HCT116 (cell line): Measurements from ENCODE around the gene CCNYL1.

Experiments used
- ATF3 ChIP-seq: IDR thresholded peaks from 2 replicates; pipeline ENCODE4 v1.6.1; 2012
- CBX3 ChIP-seq: IDR thresholded peaks from 2 replicates; pipeline ENCODE4 v1.6.1; 2012; ENCODE audit warnings: low read depth
- CTCF ChIP-seq, 3 experiments: fragments of 200-600 bp in 1 of 3; sonication (generic) in 1 of 3; IDR thresholded peaks in 2 of 3; conservative IDR thresholded peaks in 1 of 3; 2 replicates each; pipeline ENCODE4 v1.5.1; 2012 to 2017; ENCODE audit warnings: low read depth in 2 of 3, low read length in 2 of 3, antibody characterized with exemption in 1 of 3, borderline replicate concordance in 1 of 3, control low read depth in 1 of 3, mild to moderate bottlenecking in 1 of 3, mixed read lengths in 1 of 3, mixed run types in 1 of 3, moderate library complexity in 1 of 3; ENCODE audit not compliant: insufficient read depth in 1 of 3
- EZH2 ChIP-seq: fragments of 200-600 bp; sonication (generic); IDR thresholded peaks from 2 replicates; pipeline ENCODE4 v1.6.1; 2017; ENCODE audit warnings: antibody characterized with exemption, mixed run types
- EZH2phosphoT487 ChIP-seq: fragments of 200-600 bp; IDR thresholded peaks from 2 replicates; pipeline ENCODE4 v1.6.1; 2018; ENCODE audit warnings: antibody characterized with exemption, borderline replicate concordance
- POLR2A ChIP-seq: IDR thresholded peaks from 2 replicates; pipeline ENCODE4 v1.7.0; 2011; ENCODE audit warnings: borderline replicate concordance; ENCODE audit not compliant: insufficient read depth, insufficient read length; ENCODE audit errors: extremely low read depth
- POLR2AphosphoS5 ChIP-seq: IDR thresholded peaks from 2 replicates; pipeline ENCODE4 v1.6.1; 2011; ENCODE audit warnings: mild to moderate bottlenecking, low read depth, low read length, moderate library complexity
- REST ChIP-seq: IDR thresholded peaks from 2 replicates; pipeline ENCODE4 v1.6.1; 2012; ENCODE audit warnings: low read depth
- SRF ChIP-seq: IDR thresholded peaks from 2 replicates; pipeline ENCODE4 v1.6.1; 2012; ENCODE audit warnings: low read depth
- YY1 ChIP-seq: IDR thresholded peaks from 2 replicates; pipeline ENCODE4 v1.6.1; 2011; ENCODE audit warnings: low read length, low read depth, moderate library complexity, mild to moderate bottlenecking; ENCODE audit not compliant: insufficient replicate concordance; ENCODE audit errors: extremely low read depth
- ZNF274 ChIP-seq: fragments of 200-500 bp; sonication (Bioruptor generic); IDR thresholded peaks from 2 replicates; pipeline ENCODE4 v1.6.1; 2014; ENCODE audit warnings: mild to moderate bottlenecking, low read depth, low read length, inconsistent platforms

GRCh38 chr2:207787800-207788199 lies 76.4 kb downstream of the CCNYL1 start:
- TF ChIP-seq CTCF (IDR thresholded peaks at IDR 0.05 in 2 of 3, conservative IDR thresholded peaks at IDR 0.05 in 1 of 3; ENCODE audit: borderline replicate concordance in 1 of 3, insufficient read depth in 1 of 3, low read depth in 2 of 3, low read length in 2 of 3), result no peak
- TF ChIP-seq ZNF274, result no peak
- TF ChIP-seq POLR2A, result no peak
- TF ChIP-seq EZH2, result no peak
- no peak for TF ChIP-seq ATF3
- TF ChIP-seq YY1, result no peak
- TF ChIP-seq EZH2phosphoT487, result no peak
- TF ChIP-seq REST, result no peak
- no peak for TF ChIP-seq CBX3
- TF ChIP-seq POLR2AphosphoS5, result no peak
- no peak for TF ChIP-seq SRF
